Measurements from ENCODE around the gene SUMO4.
"Not testable (repeated sequence)": the region's sequence is repeated elsewhere in the genome, so short reads cannot be mapped to it uniquely, and the experiment has no call there.

The SUMO4 gene

GRCh38 chr6:149435919-149436586 is 36.0 kb downstream of the SUMO4 start:
- DNase-seq, result no peak

- DNase-seq, result no peak
Measured at GRCh38 chr6:149436647-149437046, 36.6 kb downstream of the SUMO4 start.

GRCh38 chr6:149437212-149437611 is 37.1 kb downstream of the SUMO4 start:
- no peak for DNase-seq

- no peak for DNase-seq
Measured at GRCh38 chr6:149438855-149439254, 38.8 kb downstream of the SUMO4 start.

GRCh38 chr6:149439626-149440025 is 39.6 kb downstream of the SUMO4 start:
- no peak for DNase-seq

GRCh38 chr6:149440735-149441671 is 40.9 kb downstream of the SUMO4 start:
- no peak for DNase-seq

GRCh38 chr6:149441740-149442139 is 41.7 kb downstream of the SUMO4 start:
- DNase-seq, result no peak

GRCh38 chr6:149443411-149444181 is 43.5 kb downstream of the SUMO4 start:
- no peak for DNase-seq

GRCh38 chr6:149444360-149445094 is 44.5 kb downstream of the SUMO4 start:
- not testable (repeated sequence) for DNase-seq

- DNase-seq, result no peak
Measured at GRCh38 chr6:149445095-149445466, 45.0 kb downstream of the SUMO4 start.

- no peak for DNase-seq
Measured at GRCh38 chr6:149445573-149445972, 45.5 kb downstream of the SUMO4 start.

GRCh38 chr6:149446791-149447376 is 46.8 kb downstream of the SUMO4 start:
- no peak for DNase-seq

GRCh38 chr6:149448821-149449453 is 48.9 kb downstream of the SUMO4 start:
- DNase-seq, result no peak

- no peak for DNase-seq
Measured at GRCh38 chr6:149449831-149450678, 50.0 kb downstream of the SUMO4 start.

Measured in CD4-positive, alpha-beta T cell treated with Interleukin-12 subunit alpha and Interleukin-12 subunit beta, for 1 hour (primary cell).